ENCODE measurements around the gene TARS3.

DNA sequence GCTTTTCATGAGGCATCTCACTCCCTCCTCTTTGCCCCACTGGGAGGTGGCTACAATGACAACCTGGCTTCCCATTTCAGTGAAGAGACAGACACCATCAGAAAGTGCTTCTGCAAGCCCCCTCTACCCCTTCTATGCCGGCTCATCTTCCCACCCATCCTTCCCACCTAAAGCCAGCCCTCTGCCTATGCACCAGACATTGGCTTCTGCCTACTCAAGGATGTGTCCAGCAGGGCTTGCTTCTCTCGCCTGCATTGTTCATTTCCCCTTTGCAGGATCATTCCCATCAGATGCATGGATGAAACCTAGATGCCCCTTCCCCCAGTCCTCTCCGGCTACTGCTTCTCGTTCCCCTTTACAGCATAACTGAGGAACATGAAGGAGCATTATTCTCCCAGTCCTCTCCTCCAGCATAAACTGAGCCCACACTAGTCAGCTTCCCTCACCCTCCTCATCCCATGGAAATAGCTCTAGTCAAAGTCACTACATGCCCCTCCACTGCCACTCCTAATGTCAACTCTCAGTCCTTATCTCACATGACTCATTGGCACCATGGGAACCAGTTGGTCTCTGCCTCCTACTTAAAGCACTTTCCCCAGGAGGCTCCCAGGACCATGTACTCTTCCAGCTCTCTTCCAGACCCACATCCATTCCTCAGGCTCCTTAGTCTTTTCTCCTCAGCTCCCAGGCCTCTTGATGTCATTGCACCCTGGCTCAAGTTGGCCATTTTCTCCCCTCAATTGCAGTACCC lies 120.0 kb downstream of the TARS3 start:
- TF ChIP-seq, protein P1, sequence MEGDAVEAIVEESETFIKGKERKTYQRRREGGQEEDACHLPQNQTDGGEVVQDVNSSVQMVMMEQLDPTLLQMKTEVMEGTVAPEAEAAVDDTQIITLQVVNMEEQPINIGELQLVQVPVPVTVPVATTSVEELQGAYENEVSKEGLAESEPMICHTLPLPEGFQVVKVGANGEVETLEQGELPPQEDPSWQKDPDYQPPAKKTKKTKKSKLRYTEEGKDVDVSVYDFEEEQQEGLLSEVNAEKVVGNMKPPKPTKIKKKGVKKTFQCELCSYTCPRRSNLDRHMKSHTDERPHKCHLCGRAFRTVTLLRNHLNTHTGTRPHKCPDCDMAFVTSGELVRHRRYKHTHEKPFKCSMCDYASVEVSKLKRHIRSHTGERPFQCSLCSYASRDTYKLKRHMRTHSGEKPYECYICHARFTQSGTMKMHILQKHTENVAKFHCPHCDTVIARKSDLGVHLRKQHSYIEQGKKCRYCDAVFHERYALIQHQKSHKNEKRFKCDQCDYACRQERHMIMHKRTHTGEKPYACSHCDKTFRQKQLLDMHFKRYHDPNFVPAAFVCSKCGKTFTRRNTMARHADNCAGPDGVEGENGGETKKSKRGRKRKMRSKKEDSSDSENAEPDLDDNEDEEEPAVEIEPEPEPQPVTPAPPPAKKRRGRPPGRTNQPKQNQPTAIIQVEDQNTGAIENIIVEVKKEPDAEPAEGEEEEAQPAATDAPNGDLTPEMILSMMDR (IDR thresholded peaks at IDR 0.05), result no peak
- no peak for TF ChIP-seq POLR2A (IDR thresholded peaks at IDR 0.05)

All from Peyer's patch (tissue), 4 donors.